B cell (primary cell): ENCODE measurements around the gene AVEN. TPM values are rescaled to one million over a fixed set of nuclear protein-coding genes. Genes with fewer than 3 reads are reported as not detected.

Experiments
- ATAC-seq: fragments of 200-7000 bp; cut with Tn5 transposase; one replicate; pipeline ENCODE4 v1.10.0; 2021; ENCODE audit warnings: low read depth, mild to moderate bottlenecking, moderate number of reproducible peaks, moderate library complexity
- CTCF ChIA-PET: fragments of 350-600 bp; sonication (Branson Sonifier 250); formaldehyde crosslinking; loops from one replicate; lab custom pipeline; 2021; ENCODE audit warnings: antibody characterized with exemption, inconsistent platforms; lab: Charles Lee
- POLR2A ChIA-PET: fragments of 350-600 bp; sonication (Branson Sonifier 250); formaldehyde crosslinking; loops from one replicate; lab custom pipeline; 2021; ENCODE audit warnings: antibody characterized with exemption; lab: Charles Lee
- DNase-seq: peaks from one replicate; pipeline ENCODE4 v3.0.0; 2013
- H2AFZ ChIP-seq: 2 replicates; pipeline ENCODE4 v1.6.1; 2012; ENCODE audit warnings: mild to moderate bottlenecking, low read depth, low read length; ENCODE audit not compliant: insufficient read depth, poor library complexity, severe bottlenecking
- H3K27ac ChIP-seq, 2 donors: 1 replicate in 1 of 2; 2 replicates in 1 of 2; pipeline ENCODE4 v1.5.1; 2012 to 2013; ENCODE audit warnings: low read length in 2 of 2, mild to moderate bottlenecking in 2 of 2, moderate library complexity in 1 of 2
- H3K27me3 ChIP-seq, 4 experiments: fragments of 200-600 bp in 1 of 4; sonication (generic) in 1 of 4; replicated peaks in 1 of 4; 1 replicate in 2 of 4; 2 replicates in 2 of 4; pipeline versions ENCODE4 v1.6.1 to v1.7.0; 2013 to 2016; ENCODE audit warnings: low read length in 3 of 4, mild to moderate bottlenecking in 2 of 4, mixed read lengths in 1 of 4, moderate library complexity in 1 of 4; ENCODE audit not compliant: insufficient read depth in 4 of 4, control insufficient read depth in 3 of 4; ENCODE audit errors: control extremely low read depth in 1 of 4
- H3K36me3 ChIP-seq, 2 experiments: replicated peaks in 1 of 2; 1 replicate in 1 of 2; 2 replicates in 1 of 2; pipeline versions ENCODE4 v1.6.1 to v1.7.1; 2013; ENCODE audit warnings: low read length in 1 of 2; ENCODE audit not compliant: insufficient read depth in 2 of 2, control insufficient read depth in 1 of 2; ENCODE audit errors: control extremely low read depth in 1 of 2, extremely low read depth in 1 of 2
- H3K4me1 ChIP-seq, 2 donors: fragments of 200-600 bp in 1 of 2; sonication (generic) in 1 of 2; 1 replicate in 1 of 2; 2 replicates in 1 of 2; pipeline versions ENCODE4 v1.5.1 to v1.6.1; 2013 to 2017; ENCODE audit warnings: low read length in 2 of 2; ENCODE audit not compliant: control insufficient read depth in 2 of 2, insufficient read depth in 2 of 2
- H3K4me2 ChIP-seq: replicated peaks from 2 replicates; pipeline ENCODE3; 2012; ENCODE audit warnings: mild to moderate bottlenecking, low read depth, low read length; ENCODE audit not compliant: poor library complexity, severe bottlenecking
- H3K4me3 ChIP-seq, 5 experiments: fragments of 200-600 bp in 1 of 5; sonication (generic) in 1 of 5; 1 replicate in 3 of 5; 2 replicates in 2 of 5; pipeline versions ENCODE4 v1.5.1 to v1.7.0; 2011 to 2016; ENCODE audit warnings: low read length in 4 of 5, mild to moderate bottlenecking in 4 of 5, low read depth in 2 of 5, control low read depth in 1 of 5, moderate library complexity in 1 of 5; ENCODE audit not compliant: insufficient read depth in 1 of 5; ENCODE audit errors: control extremely low read depth in 1 of 5, extremely low read depth in 1 of 5
- H3K79me2 ChIP-seq: fragments of 200-600 bp; sonication (generic); one replicate; pipeline ENCODE4 v1.6.0; 2016; ENCODE audit warnings: low read length; ENCODE audit not compliant: control insufficient read depth, insufficient read depth
- H3K9ac ChIP-seq: fragments of 200-600 bp; sonication (generic); 2 replicates; pipeline ENCODE4 v1.6.1; 2017; ENCODE audit warnings: mild to moderate bottlenecking, low read length, moderate library complexity
- H3K9me3 ChIP-seq, 3 donors: one replicate each; pipeline versions ENCODE4 v1.6.1 to v1.7.1; 2013; ENCODE audit warnings: low read length in 2 of 3; ENCODE audit not compliant: control insufficient read depth in 2 of 3, insufficient read depth in 1 of 3; ENCODE audit errors: control extremely low read depth in 1 of 3
- H4K20me1 ChIP-seq: 2 replicates; pipeline ENCODE4 v1.6.0; 2012; ENCODE audit warnings: mild to moderate bottlenecking, low read length; ENCODE audit not compliant: insufficient read depth, control insufficient read depth, poor library complexity, severe bottlenecking
- H3K27ac Mint-ChIP-seq: one replicate; pipeline ENCODE4 v1.8.0; 2021; ENCODE audit warnings: mixed read lengths
- H3K27me3 Mint-ChIP-seq: one replicate; pipeline ENCODE4 v1.8.0; 2021; ENCODE audit warnings: mixed read lengths
- H3K4me1 Mint-ChIP-seq: one replicate; pipeline ENCODE4 v1.8.0; 2021; ENCODE audit warnings: mixed read lengths
- H3K4me3 Mint-ChIP-seq: one replicate; pipeline ENCODE4 v1.8.0; 2021; ENCODE audit warnings: mixed read lengths
- H3K9me3 Mint-ChIP-seq: one replicate; pipeline ENCODE4 v1.8.0; 2022; ENCODE audit warnings: mixed read lengths; ENCODE audit not compliant: insufficient read depth
- CTCF ChIP-seq: fragments of 200-600 bp; IDR thresholded peaks from one replicate; pipeline ENCODE4 v1.8.0; 2022; ENCODE audit warnings: antibody characterized with exemption, mild to moderate bottlenecking
- EZH2 ChIP-seq: IDR thresholded peaks from 2 replicates; pipeline ENCODE4 v1.6.1; 2012; ENCODE audit warnings: borderline replicate concordance, low read depth, mild to moderate bottlenecking, moderate library complexity, low read length; ENCODE audit not compliant: insufficient read depth, poor library complexity, severe bottlenecking
- WGBS: methylation state at CpG from one replicate; pipeline ENCODE4 v1.1.5; 2013; ENCODE audit warnings: missing lambda C conversion rate; ENCODE audit not compliant: insufficient coverage; 5-methylcytosine and 5-hydroxymethylcytosine counted together
- intact Hi-C: fragments of 100-400 bp; cut with micrococcal nuclease; formaldehyde crosslinking; loops from one replicate; pipeline ENCODE4 v1.10.0; 2022
- polyA plus RNA-seq: library from polyadenylated mRNA; depleted of rRNA; stranded (reverse); fragments of >200 nt; gene quantifications from 2 replicates; pipeline ENCODE4 v1.2.3, GENCODE V29; 2012
- total RNA-seq, 2 donors: library from RNA; stranded (reverse); fragments of 120-200 nt in 1 of 2; gene quantifications; 1 replicate in 1 of 2; 2 replicates in 1 of 2; pipeline versions ENCODE4 v1.2.3 to v1.2.4, GENCODE V29; 2013 to 2022

Gene AVEN
- total and polyA plus RNA-seq, 2 donors (not counting 1 experiment from before 2014, with no cell fraction given) = 1.8 to 8.2 TPM

DNA sequence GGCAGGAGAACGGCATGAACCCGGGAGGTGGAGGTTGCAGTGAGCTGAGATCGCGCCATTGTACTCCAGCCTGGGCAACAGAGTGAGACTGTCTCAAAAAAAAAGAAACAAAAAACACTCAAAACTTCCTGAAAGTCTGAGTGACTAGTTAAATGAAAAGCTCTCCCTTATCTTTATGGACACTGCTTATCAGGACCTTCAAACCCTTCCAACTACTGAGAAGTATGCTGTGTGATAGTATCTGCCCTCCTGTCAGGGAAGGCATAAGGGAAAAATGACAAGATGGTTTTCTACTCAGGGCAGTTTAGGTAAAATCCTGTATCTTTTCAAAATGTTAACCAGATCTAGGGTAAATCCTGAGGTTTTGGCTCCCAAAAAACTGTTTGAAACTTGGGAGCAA is 40.9 kb upstream of the AVEN start:
- Mint-ChIP-seq H3K9me3 (no peaks in the 10 kb centered on the region), H3K4me1 (no peaks in the 10 kb centered on the region), H3K4me3 (no peak overlapping the region), H3K27me3 (no peaks in the 10 kb centered on the region), H3K27ac (no peak overlapping the region)
- peaks cover 0 to 5% (median 5%) of the 10 kb centered on the region in 3 donors for H3K9me3 ChIP-seq
- H3K36me3 ChIP-seq = peaks cover 4 to 15% of the 10 kb centered on the region in 2 experiments
- intact Hi-C loops = no loop called here
- H3K4me1 ChIP-seq = no peaks in the 10 kb centered on the region
- POLR2A ChIA-PET = no interaction called here
- H4K20me1 ChIP-seq = no peaks in the 10 kb centered on the region
- CTCF ChIA-PET = interaction anchor here (1.0 to 1.5 kb wide), 2 partner anchors 19 to 508 kb away, joined by 4 to 6 read pairs; no protein-coding TSS in a partner anchor
- no peak overlapping the region for H3K4me3 ChIP-seq
- ATAC-seq (no peak), DNase-seq (no peak)
- TF ChIP-seq CTCF (no peak), EZH2 (no peak)
- H3K9ac ChIP-seq = no peak overlapping the region
- no peak overlapping the region for H3K4me2 ChIP-seq
- no peaks in the 10 kb centered on the region for H3K27me3 ChIP-seq
- WGBS = no CpG with 5 or more reads among the region's 4 CpGs
- H3K79me2 ChIP-seq = no peaks in the 10 kb centered on the region
- H3K27ac ChIP-seq = no peak overlapping the region
- no peak overlapping the region for H2AFZ ChIP-seq

- no peak overlapping the region for H3K9ac ChIP-seq
- ChIA-PET CTCF (interaction anchor here (1.0 to 1.5 kb wide), 2 partner anchors 18 to 509 kb away, joined by 4 to 6 read pairs; no protein-coding TSS in a partner anchor), POLR2A (no interaction called here)
- WGBS = no CpG with 5 or more reads among the region's 3 CpGs
- H3K27me3 Mint-ChIP-seq = no peaks in the 10 kb centered on the region
- peaks cover 0 to 7% of the 10 kb centered on the region in 2 experiments for H3K36me3 ChIP-seq
- H3K27me3 ChIP-seq = no peaks in the 10 kb centered on the region
- intact Hi-C loops = no loop called here
- H3K9me3 Mint-ChIP-seq = no peaks in the 10 kb centered on the region
- H3K4me3 ChIP-seq = no peak overlapping the region
- no peaks in the 10 kb centered on the region for H4K20me1 ChIP-seq
- H3K27ac Mint-ChIP-seq = no peak overlapping the region
- no peak overlapping the region for H3K27ac ChIP-seq
- H3K4me3 Mint-ChIP-seq = no peak overlapping the region
- TF ChIP-seq EZH2 (no peak), CTCF (no peak)
- no peaks in the 10 kb centered on the region for H3K4me1 Mint-ChIP-seq
- DNase-seq (no peak), ATAC-seq (no peak)
- H3K4me1 ChIP-seq = no peaks in the 10 kb centered on the region
- no peaks in the 10 kb centered on the region for H3K79me2 ChIP-seq
- no peak overlapping the region for H2AFZ ChIP-seq
- peaks cover 0 to 7% (median 5%) of the 10 kb centered on the region in 3 donors for H3K9me3 ChIP-seq
- no peak overlapping the region for H3K4me2 ChIP-seq
Observed at GRCh38 chr15:34078900-34079299, 39.9 kb upstream of the AVEN start.
